Liver (tissue), 9 donors: ENCODE results near the gene CRAMP1. TPM values are rescaled to one million over a fixed set of nuclear protein-coding genes. Genes with fewer than 3 reads are reported as not detected.

Experiments used
- DNase-seq: peaks from one replicate; pipeline ENCODE4 v3.0.0-alpha.2; 2017; ENCODE audit warnings: low spot score
- H3K27ac ChIP-seq, 2 donors: one replicate each; pipeline ENCODE4 v1.7.0; 2013; ENCODE audit warnings: inconsistent platforms in 2 of 2, low read length in 2 of 2, control low read depth in 1 of 2, low read depth in 1 of 2, mild to moderate bottlenecking in 1 of 2
- H3K27me3 ChIP-seq, 4 donors: one replicate each; pipeline versions ENCODE4 v1.6.1 to v1.7.0; 2013; ENCODE audit warnings: low read length in 3 of 4, inconsistent platforms in 1 of 4, mild to moderate bottlenecking in 1 of 4, moderate library complexity in 1 of 4; ENCODE audit not compliant: control insufficient read depth in 4 of 4, insufficient read depth in 4 of 4
- H3K36me3 ChIP-seq, 4 donors: one replicate each; pipeline versions ENCODE4 v1.6.1 to v1.7.0; 2013; ENCODE audit warnings: low read length in 3 of 4, mild to moderate bottlenecking in 3 of 4, low read depth in 1 of 4, moderate library complexity in 1 of 4; ENCODE audit not compliant: control insufficient read depth in 4 of 4, insufficient read depth in 3 of 4
- H3K4me1 ChIP-seq, 4 donors: one replicate each; pipeline versions ENCODE4 v1.6.1 to v1.7.0; 2013; ENCODE audit warnings: low read length in 3 of 4, mild to moderate bottlenecking in 3 of 4, moderate library complexity in 1 of 4; ENCODE audit not compliant: control insufficient read depth in 4 of 4, insufficient read depth in 4 of 4
- H3K4me3 ChIP-seq, 3 donors: one replicate each; pipeline versions ENCODE4 v1.6.1 to v1.7.0; 2013; ENCODE audit warnings: low read length in 3 of 3, control low read depth in 1 of 3, low read depth in 1 of 3, mild to moderate bottlenecking in 1 of 3
- H3K9ac ChIP-seq, 2 donors: one replicate each; pipeline ENCODE4 v1.7.0; 2013; ENCODE audit warnings: low read length in 2 of 2, mild to moderate bottlenecking in 2 of 2, moderate library complexity in 2 of 2, control low read depth in 1 of 2, low read depth in 1 of 2
- H3K9me3 ChIP-seq, 4 donors: one replicate each; pipeline versions ENCODE4 v1.6.1 to v1.7.0; 2013; ENCODE audit warnings: low read length in 3 of 4; ENCODE audit not compliant: control insufficient read depth in 4 of 4
- CTCF ChIP-seq: fragments of 150-350 bp; IDR thresholded peaks from 2 replicates; pipeline ENCODE4 v1.5.1; 2017; ENCODE audit warnings: improper control_type of control experiment, low read depth, low read length; ENCODE audit not compliant: missing input control
- EGR1 ChIP-seq, 2 donors: IDR thresholded peaks; 2 replicates each; pipeline ENCODE4 v1.6.1; 2016 to 2018; ENCODE audit warnings: antibody characterized with exemption in 2 of 2, low read depth in 2 of 2
- FOXA1 ChIP-seq: IDR thresholded peaks from 2 replicates; pipeline ENCODE4 v1.6.1; 2016; ENCODE audit warnings: antibody characterized with exemption
- FOXA2 ChIP-seq: IDR thresholded peaks from 2 replicates; pipeline ENCODE4 v1.6.1; 2016; ENCODE audit warnings: antibody characterized with exemption
- GABPA ChIP-seq, 2 donors: IDR thresholded peaks in 1 of 2; conservative IDR thresholded peaks in 1 of 2; 2 replicates each; pipeline ENCODE4 v1.6.1; 2016; ENCODE audit warnings: antibody characterized with exemption in 2 of 2, mild to moderate bottlenecking in 1 of 2, moderate library complexity in 1 of 2
- HNF4A ChIP-seq, 2 donors: conservative IDR thresholded peaks; 2 replicates each; pipeline ENCODE4 v1.6.1; 2016; ENCODE audit warnings: antibody characterized with exemption in 2 of 2, mild to moderate bottlenecking in 2 of 2
- HNF4G ChIP-seq: IDR thresholded peaks from 2 replicates; pipeline ENCODE4 v1.6.1; 2016; ENCODE audit warnings: antibody characterized with exemption
- JUND ChIP-seq, 2 donors: IDR thresholded peaks; 2 replicates each; pipeline ENCODE4 v1.6.1; 2016; ENCODE audit warnings: antibody characterized with exemption in 2 of 2
- MAX ChIP-seq: IDR thresholded peaks from 2 replicates; pipeline ENCODE4 v1.6.1; 2016; ENCODE audit warnings: antibody characterized with exemption
- NR2F2 ChIP-seq: IDR thresholded peaks from 2 replicates; pipeline ENCODE4 v1.6.1; 2016; ENCODE audit warnings: antibody characterized with exemption
- RAD21 ChIP-seq, 2 donors: IDR thresholded peaks; 2 replicates each; pipeline ENCODE4 v1.6.1; 2016; ENCODE audit warnings: antibody characterized with exemption in 2 of 2, mild to moderate bottlenecking in 2 of 2
- RXRA ChIP-seq, 2 donors: IDR thresholded peaks; 2 replicates each; pipeline ENCODE4 v1.6.1; 2017 to 2018; ENCODE audit warnings: antibody characterized with exemption in 2 of 2, mild to moderate bottlenecking in 1 of 2
- SP1 ChIP-seq: IDR thresholded peaks from 2 replicates; pipeline ENCODE4 v1.6.1; 2018; ENCODE audit warnings: antibody characterized with exemption, mild to moderate bottlenecking
- TAF1 ChIP-seq: conservative IDR thresholded peaks from 2 replicates; pipeline ENCODE4 v1.6.1; 2016; ENCODE audit warnings: antibody characterized with exemption, mild to moderate bottlenecking
- YY1 ChIP-seq: IDR thresholded peaks from 2 replicates; pipeline ENCODE4 v1.6.1; 2016; ENCODE audit warnings: antibody characterized with exemption, mild to moderate bottlenecking
- ZBTB33 ChIP-seq: IDR thresholded peaks from 2 replicates; pipeline ENCODE4 v1.6.1; 2016; ENCODE audit warnings: antibody characterized with exemption
- WGBS: extraction: QIAGEN DNeasy Blood & Tissue Kit; methylation state at CpG from one replicate; pipeline ENCODE4 v1.1.7; 2013; 5-methylcytosine and 5-hydroxymethylcytosine counted together
- polyA plus RNA-seq, 2 donors: library from polyadenylated mRNA; stranded (reverse) in 1 of 2; unstranded in 1 of 2; fragments of 200-250 nt in 1 of 2; fragments of >200 nt in 1 of 2; fragmentation: Nextera tagmentation in 1 of 2; extraction: Ambion mirVana in 1 of 2; gene quantifications; one replicate each; pipeline versions ENCODE4 v1.2.1 to v1.2.3, GENCODE V29; 2013 to 2015
- total RNA-seq, 2 donors: library from RNA; depleted of rRNA; stranded (reverse); fragments of >200 nt; gene quantifications; one replicate each; pipeline ENCODE4 v1.2.3, GENCODE V29; 2014
- TF ChIP-seq, protein P1 (sequence below): IDR thresholded peaks from 2 replicates; pipeline ENCODE4 v1.6.1; 2016; ENCODE audit warnings: antibody characterized with exemption, mild to moderate bottlenecking
- TF ChIP-seq, protein P2 (sequence below): IDR thresholded peaks from 2 replicates; pipeline ENCODE4 v1.6.1; 2016; ENCODE audit warnings: antibody characterized with exemption
- donor health status: healthy.
- donor health status: healthy.
- donor health status: healthy.
- donor health status: healthy.
- donor health status: healthy.

Gene CRAMP1
- total and polyA plus RNA-seq, 4 donors, result 1.1 to 6.4 (median 4.2) TPM

- Histone ChIP-seq H3K4me3 (no peak overlapping the region), H3K36me3 (peaks cover 24 to 89% (median 70%) of the 10 kb centered on the region in 4 donors), H3K27me3 (no peaks in the 10 kb centered on the region), H3K9ac (no peak overlapping the region), H3K4me1 (no peaks in the 10 kb centered on the region), H3K27ac (no peak overlapping the region), H3K9me3 (no peaks in the 10 kb centered on the region)
- TF ChIP-seq HNF4G (no peak), GABPA (IDR thresholded peaks at IDR 0.05 in 1 of 2, conservative IDR thresholded peaks at IDR 0.05 in 1 of 2) (no peak), YY1 (no peak), JUND (IDR thresholded peaks at IDR 0.05) (no peak), EGR1 (IDR thresholded peaks at IDR 0.05; ENCODE audit: low read depth in 2 of 2) (no peak), CTCF (no peak), TAF1 (no peak), HNF4A (conservative IDR thresholded peaks at IDR 0.05) (no peak), RXRA (IDR thresholded peaks at IDR 0.05) (no peak), SP1 (no peak)
- TF ChIP-seq, protein P1, sequence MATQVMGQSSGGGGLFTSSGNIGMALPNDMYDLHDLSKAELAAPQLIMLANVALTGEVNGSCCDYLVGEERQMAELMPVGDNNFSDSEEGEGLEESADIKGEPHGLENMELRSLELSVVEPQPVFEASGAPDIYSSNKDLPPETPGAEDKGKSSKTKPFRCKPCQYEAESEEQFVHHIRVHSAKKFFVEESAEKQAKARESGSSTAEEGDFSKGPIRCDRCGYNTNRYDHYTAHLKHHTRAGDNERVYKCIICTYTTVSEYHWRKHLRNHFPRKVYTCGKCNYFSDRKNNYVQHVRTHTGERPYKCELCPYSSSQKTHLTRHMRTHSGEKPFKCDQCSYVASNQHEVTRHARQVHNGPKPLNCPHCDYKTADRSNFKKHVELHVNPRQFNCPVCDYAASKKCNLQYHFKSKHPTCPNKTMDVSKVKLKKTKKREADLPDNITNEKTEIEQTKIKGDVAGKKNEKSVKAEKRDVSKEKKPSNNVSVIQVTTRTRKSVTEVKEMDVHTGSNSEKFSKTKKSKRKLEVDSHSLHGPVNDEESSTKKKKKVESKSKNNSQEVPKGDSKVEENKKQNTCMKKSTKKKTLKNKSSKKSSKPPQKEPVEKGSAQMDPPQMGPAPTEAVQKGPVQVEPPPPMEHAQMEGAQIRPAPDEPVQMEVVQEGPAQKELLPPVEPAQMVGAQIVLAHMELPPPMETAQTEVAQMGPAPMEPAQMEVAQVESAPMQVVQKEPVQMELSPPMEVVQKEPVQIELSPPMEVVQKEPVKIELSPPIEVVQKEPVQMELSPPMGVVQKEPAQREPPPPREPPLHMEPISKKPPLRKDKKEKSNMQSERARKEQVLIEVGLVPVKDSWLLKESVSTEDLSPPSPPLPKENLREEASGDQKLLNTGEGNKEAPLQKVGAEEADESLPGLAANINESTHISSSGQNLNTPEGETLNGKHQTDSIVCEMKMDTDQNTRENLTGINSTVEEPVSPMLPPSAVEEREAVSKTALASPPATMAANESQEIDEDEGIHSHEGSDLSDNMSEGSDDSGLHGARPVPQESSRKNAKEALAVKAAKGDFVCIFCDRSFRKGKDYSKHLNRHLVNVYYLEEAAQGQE, result no peak
- DNase-seq, result no peak
- WGBS, result 95% methylated on average over 13 of the region's 13 CpGs
These were observed 54.2 kb downstream of the CRAMP1 start for GRCh38 chr16:1666316-1666715.

DNA sequence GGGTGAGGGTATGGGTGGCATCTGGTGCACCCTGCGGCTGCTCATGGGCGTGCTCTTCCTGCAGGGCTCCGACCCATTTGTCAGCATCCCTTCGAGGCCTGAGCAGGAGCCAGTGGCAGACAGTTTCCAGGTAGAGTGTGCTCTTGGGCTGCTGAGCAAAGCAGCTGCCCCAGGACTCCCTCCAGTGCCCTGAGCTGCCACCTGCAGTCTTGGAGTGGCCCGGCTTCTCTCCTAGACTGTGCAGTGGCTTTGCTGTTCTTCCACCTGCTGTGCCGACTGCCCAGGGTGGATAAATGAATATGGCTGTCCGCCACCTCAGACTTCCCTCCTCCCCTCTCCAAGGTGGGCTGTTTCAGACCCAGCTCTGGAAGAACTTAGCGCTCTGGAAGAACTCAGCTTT, 55.1 kb downstream of the CRAMP1 start:
- no peak for TF ChIP-seq TAF1
- TF ChIP-seq NR2F2, result no peak
- TF ChIP-seq, protein P2, sequence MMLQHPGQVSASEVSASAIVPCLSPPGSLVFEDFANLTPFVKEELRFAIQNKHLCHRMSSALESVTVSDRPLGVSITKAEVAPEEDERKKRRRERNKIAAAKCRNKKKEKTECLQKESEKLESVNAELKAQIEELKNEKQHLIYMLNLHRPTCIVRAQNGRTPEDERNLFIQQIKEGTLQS, result no peak
- TF ChIP-seq RXRA (IDR thresholded peaks at IDR 0.05), result no peak
- TF ChIP-seq JUND (IDR thresholded peaks at IDR 0.05), result no peak
- TF ChIP-seq RAD21 (IDR thresholded peaks at IDR 0.05), result no peak
- no peak for TF ChIP-seq YY1
- TF ChIP-seq EGR1 (IDR thresholded peaks at IDR 0.05; ENCODE audit: low read depth in 2 of 2), result no peak
- TF ChIP-seq CTCF, result no peak
- no peak for TF ChIP-seq HNF4G
- no peak for TF ChIP-seq MAX
- TF ChIP-seq HNF4A (conservative IDR thresholded peaks at IDR 0.05), result no peak
- no peak for TF ChIP-seq FOXA1
- TF ChIP-seq FOXA2, result no peak
- TF ChIP-seq SP1, result no peak
- TF ChIP-seq GABPA (IDR thresholded peaks at IDR 0.05 in 1 of 2, conservative IDR thresholded peaks at IDR 0.05 in 1 of 2), result no peak
- TF ChIP-seq ZBTB33, result no peak
- TF ChIP-seq, protein P1, result no peak
- no peaks in the 10 kb centered on the region for H3K9me3 ChIP-seq
- H3K4me3 ChIP-seq, result no peak overlapping the region
- no peak for DNase-seq
- H3K9ac ChIP-seq, result no peak overlapping the region
- no peaks in the 10 kb centered on the region for H3K27me3 ChIP-seq
- WGBS, result 94% methylated on average over 8 of the region's 8 CpGs
- H3K36me3 ChIP-seq, result peaks cover 24 to 92% (median 72%) of the 10 kb centered on the region in 4 donors
- no peaks in the 10 kb centered on the region for H3K4me1 ChIP-seq
- H3K27ac ChIP-seq, result no peak overlapping the region
